ENCODE results near the gene ACACB.

The ACACB gene

DNA sequence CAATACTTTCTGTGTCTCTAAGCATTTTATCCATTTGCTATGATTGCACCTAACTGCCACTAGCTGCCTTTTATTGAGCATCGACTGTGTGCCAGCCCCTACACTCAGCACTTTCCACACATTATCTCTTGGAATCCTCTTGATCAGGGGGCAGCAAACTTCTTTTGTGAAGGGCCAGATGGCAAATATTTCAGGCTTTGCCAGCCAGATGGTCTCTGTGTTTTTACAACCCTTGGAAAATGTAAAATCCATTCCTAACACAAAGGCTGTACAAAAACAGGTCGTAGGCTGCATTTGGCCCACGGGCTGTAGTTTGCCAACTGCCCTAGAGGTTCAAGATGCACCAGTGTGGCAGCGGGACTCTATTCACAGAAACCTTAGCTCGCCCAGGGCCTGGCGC is 173.2 kb downstream of the ACACB start:
- no peaks in the 10 kb centered on the region for H4K20me1 ChIP-seq (ENCODE audit: insufficient read depth, low read length)
- no peaks in the 10 kb centered on the region for H3K9me2 ChIP-seq (ENCODE audit: low read depth, low read length)
- H2AFZ ChIP-seq (ENCODE audit: low read length): no peak overlapping the region
- no peaks in the 10 kb centered on the region for H3K4me1 ChIP-seq (ENCODE audit: insufficient read depth, low read length, severe bottlenecking)
- no peaks in the 10 kb centered on the region for H3K36me3 ChIP-seq (ENCODE audit: insufficient read depth, low read length)
- H3F3A ChIP-seq (ENCODE audit: insufficient read depth, low read length): no peaks in the 10 kb centered on the region
- TF ChIP-seq EZH2 (IDR thresholded peaks at IDR 0.05; ENCODE audit: borderline replicate concordance, low read length): no peak
- TF ChIP-seq, protein P1, sequence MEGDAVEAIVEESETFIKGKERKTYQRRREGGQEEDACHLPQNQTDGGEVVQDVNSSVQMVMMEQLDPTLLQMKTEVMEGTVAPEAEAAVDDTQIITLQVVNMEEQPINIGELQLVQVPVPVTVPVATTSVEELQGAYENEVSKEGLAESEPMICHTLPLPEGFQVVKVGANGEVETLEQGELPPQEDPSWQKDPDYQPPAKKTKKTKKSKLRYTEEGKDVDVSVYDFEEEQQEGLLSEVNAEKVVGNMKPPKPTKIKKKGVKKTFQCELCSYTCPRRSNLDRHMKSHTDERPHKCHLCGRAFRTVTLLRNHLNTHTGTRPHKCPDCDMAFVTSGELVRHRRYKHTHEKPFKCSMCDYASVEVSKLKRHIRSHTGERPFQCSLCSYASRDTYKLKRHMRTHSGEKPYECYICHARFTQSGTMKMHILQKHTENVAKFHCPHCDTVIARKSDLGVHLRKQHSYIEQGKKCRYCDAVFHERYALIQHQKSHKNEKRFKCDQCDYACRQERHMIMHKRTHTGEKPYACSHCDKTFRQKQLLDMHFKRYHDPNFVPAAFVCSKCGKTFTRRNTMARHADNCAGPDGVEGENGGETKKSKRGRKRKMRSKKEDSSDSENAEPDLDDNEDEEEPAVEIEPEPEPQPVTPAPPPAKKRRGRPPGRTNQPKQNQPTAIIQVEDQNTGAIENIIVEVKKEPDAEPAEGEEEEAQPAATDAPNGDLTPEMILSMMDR (IDR thresholded peaks at IDR 0.05; ENCODE audit: low read length): no peak
- H3K9me3 ChIP-seq (ENCODE audit: low read length): no peaks in the 10 kb centered on the region
- H3K4me2 ChIP-seq (ENCODE audit: low read length): no peak overlapping the region
- H3K79me2 ChIP-seq (ENCODE audit: insufficient read depth, low read length): no peaks in the 10 kb centered on the region
- H3K4me3 ChIP-seq (ENCODE audit: low read depth, low read length, poor library complexity, severe bottlenecking): no peak overlapping the region
- H3K27ac ChIP-seq (ENCODE audit: low read depth, low read length, poor library complexity, severe bottlenecking): no peak overlapping the region
- H3K27me3 ChIP-seq (ENCODE audit: insufficient read depth, low read length): no peaks in the 10 kb centered on the region
- H3K9ac ChIP-seq (ENCODE audit: low read length): no peak overlapping the region

DNA sequence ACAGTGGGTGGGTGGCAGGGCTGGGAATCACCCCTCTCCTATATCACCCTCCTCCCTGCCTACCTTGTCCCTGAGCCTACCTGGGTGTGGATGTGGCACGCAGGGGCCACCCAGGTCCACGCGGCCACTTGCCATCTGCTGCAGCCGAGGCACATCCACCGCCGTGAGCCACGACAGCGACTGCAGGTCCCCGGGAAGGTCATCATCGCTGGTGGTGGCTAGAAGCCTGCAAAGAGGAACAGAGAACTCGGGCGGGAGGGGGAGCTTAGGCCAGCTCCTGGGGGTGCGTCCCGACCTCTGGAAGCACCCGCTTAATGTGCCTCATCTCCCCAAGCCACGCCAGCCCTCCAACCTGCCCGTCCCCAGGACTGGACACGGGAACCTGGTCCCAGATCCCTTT is 173.7 kb downstream of the ACACB start:
- Histone ChIP-seq H3K4me2 (ENCODE audit: low read length) (no peak overlapping the region), H3K4me1 (ENCODE audit: insufficient read depth, low read length, severe bottlenecking) (no peaks in the 10 kb centered on the region), H3K9ac (ENCODE audit: low read length) (no peak overlapping the region), H3K79me2 (ENCODE audit: insufficient read depth, low read length) (no peaks in the 10 kb centered on the region), H3K36me3 (ENCODE audit: insufficient read depth, low read length) (no peaks in the 10 kb centered on the region), H3K9me3 (ENCODE audit: low read length) (no peaks in the 10 kb centered on the region), H4K20me1 (ENCODE audit: insufficient read depth, low read length) (no peaks in the 10 kb centered on the region), H2AFZ (ENCODE audit: low read length) (no peak overlapping the region), H3F3A (ENCODE audit: insufficient read depth, low read length) (no peaks in the 10 kb centered on the region), H3K27me3 (ENCODE audit: insufficient read depth, low read length) (no peaks in the 10 kb centered on the region), H3K27ac (ENCODE audit: low read depth, low read length, poor library complexity, severe bottlenecking) (no peak overlapping the region), H3K9me2 (ENCODE audit: low read depth, low read length) (no peaks in the 10 kb centered on the region), H3K4me3 (ENCODE audit: low read depth, low read length, poor library complexity, severe bottlenecking) (no peak overlapping the region)
- no peak for TF ChIP-seq EZH2 (IDR thresholded peaks at IDR 0.05; ENCODE audit: borderline replicate concordance, low read length)
- TF ChIP-seq, protein P1 (IDR thresholded peaks at IDR 0.05; ENCODE audit: low read length): no peak

DNA sequence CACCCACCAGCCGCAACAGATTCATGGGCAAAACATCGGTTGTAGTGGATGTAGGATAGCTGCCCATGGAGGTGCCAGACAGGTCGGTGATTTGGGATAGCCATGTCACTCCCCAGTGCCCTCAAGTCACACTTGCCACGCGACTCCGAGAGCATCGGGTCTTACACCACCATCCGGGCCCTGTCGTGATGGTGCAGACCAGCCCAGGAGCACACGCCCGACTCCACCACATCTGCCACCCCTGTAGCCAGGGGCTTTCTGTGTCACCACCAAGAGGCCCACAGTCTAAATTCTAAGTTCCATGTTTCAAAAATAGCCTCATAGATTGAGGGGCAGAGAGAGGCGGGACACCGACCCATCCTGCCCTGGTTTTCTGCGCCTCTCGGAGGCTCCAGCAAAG is 174.7 kb downstream of the ACACB start:
- no peaks in the 10 kb centered on the region for H4K20me1 ChIP-seq (ENCODE audit: insufficient read depth, low read length)

More for the DNA sequence above, 174.7 kb downstream of the ACACB start:
- no peak overlapping the region for H3K4me2 ChIP-seq (ENCODE audit: low read length)
- H3K9ac ChIP-seq (ENCODE audit: low read length): no peak overlapping the region
- H3K9me3 ChIP-seq (ENCODE audit: low read length): no peaks in the 10 kb centered on the region
- no peaks in the 10 kb centered on the region for H3K79me2 ChIP-seq (ENCODE audit: insufficient read depth, low read length)
- H3F3A ChIP-seq (ENCODE audit: insufficient read depth, low read length): no peaks in the 10 kb centered on the region
- H3K4me1 ChIP-seq (ENCODE audit: insufficient read depth, low read length, severe bottlenecking): no peaks in the 10 kb centered on the region
- H2AFZ ChIP-seq (ENCODE audit: low read length): no peak overlapping the region
- no peaks in the 10 kb centered on the region for H3K9me2 ChIP-seq (ENCODE audit: low read depth, low read length)
- H3K27me3 ChIP-seq (ENCODE audit: insufficient read depth, low read length): no peaks in the 10 kb centered on the region
- no peak overlapping the region for H3K27ac ChIP-seq (ENCODE audit: low read depth, low read length, poor library complexity, severe bottlenecking)
- no peak overlapping the region for H3K4me3 ChIP-seq (ENCODE audit: low read depth, low read length, poor library complexity, severe bottlenecking)
- no peak for TF ChIP-seq EZH2 (IDR thresholded peaks at IDR 0.05; ENCODE audit: borderline replicate concordance, low read length)
- TF ChIP-seq, protein P1 (IDR thresholded peaks at IDR 0.05; ENCODE audit: low read length): no peak
- H3K36me3 ChIP-seq (ENCODE audit: insufficient read depth, low read length): no peaks in the 10 kb centered on the region

All from OCI-LY1 (cell line).